NCI-H1048 (cell line): Measurements from ENCODE around the gene NYAP1.
"Not testable (repeated sequence)": the region's sequence is repeated elsewhere in the genome, so short reads cannot be mapped to it uniquely, and the experiment has no call there.

Experiments used
- DNase-seq: peaks from one replicate; lab custom pipeline; 2025; lab: John Stamatoyannopoulos, UW

NYAP1 gene

GRCh38 chr7:100513212-100513810 lies 29.6 kb downstream of the NYAP1 start:
- DNase-seq: no peak

- no peak for DNase-seq
Measured at GRCh38 chr7:100515072-100515532, 31.4 kb downstream of the NYAP1 start.

- DNase-seq: no peak
Measured at GRCh38 chr7:100516135-100516812, 32.5 kb downstream of the NYAP1 start.

GRCh38 chr7:100517305-100517704 lies 33.6 kb downstream of the NYAP1 start:
- no peak for DNase-seq

GRCh38 chr7:100519580-100519979 lies 35.9 kb downstream of the NYAP1 start:
- DNase-seq: no peak

- no peak for DNase-seq
Measured at GRCh38 chr7:100520138-100520537, 36.4 kb downstream of the NYAP1 start.

GRCh38 chr7:100521076-100521475 lies 37.3 kb downstream of the NYAP1 start:
- no peak for DNase-seq

- not testable (repeated sequence) for DNase-seq
Measured at GRCh38 chr7:100521909-100522593, 38.3 kb downstream of the NYAP1 start.

GRCh38 chr7:100523192-100523591 lies 39.5 kb downstream of the NYAP1 start:
- not testable (repeated sequence) for DNase-seq

GRCh38 chr7:100528108-100528866 lies 44.6 kb downstream of the NYAP1 start:
- not testable (repeated sequence) for DNase-seq

- DNase-seq: no peak
Measured at GRCh38 chr7:100532165-100533022, 48.7 kb downstream of the NYAP1 start.

GRCh38 chr7:100535982-100536381 lies 52.3 kb downstream of the NYAP1 start:
- DNase-seq: not testable (repeated sequence)

- DNase-seq: not testable (repeated sequence)
Measured at GRCh38 chr7:100536695-100537094, 53.0 kb downstream of the NYAP1 start.

GRCh38 chr7:100538348-100538653 lies 54.6 kb downstream of the NYAP1 start:
- DNase-seq: no peak

GRCh38 chr7:100538654-100539435 lies 55.1 kb downstream of the NYAP1 start, which contains the start of gene AGFG2:
Gene AGFG2, plus strand, starts transcription at chr7:100539203. Its CDS starts 144 bp downstream, at chr7:100539347.
- DNase-seq: peak; percentile 99

GRCh38 chr7:100539436-100540006 lies 55.8 kb downstream of the NYAP1 start:
- DNase-seq: no peak

GRCh38 chr7:100540073-100540723 lies 56.5 kb downstream of the NYAP1 start:
- DNase-seq: no peak

- not testable (repeated sequence) for DNase-seq
Measured at GRCh38 chr7:100541309-100541708, 57.6 kb downstream of the NYAP1 start.

GRCh38 chr7:100543586-100543985 lies 59.9 kb downstream of the NYAP1 start:
- no peak for DNase-seq

GRCh38 chr7:100544386-100544785 lies 60.7 kb downstream of the NYAP1 start:
- DNase-seq: no peak
